ENCODE measurements around the gene MRPL23.

MRPL23 gene

GRCh38 chr11:1909524-1909923 is 37.6 kb upstream of the MRPL23 start:
- in situ Hi-C loops (cut with MboI; ENCODE audit: low pct_unique_long_range_greater_than_20kb, low sequenced_read_pairs, unreplicated experiment): no loop called here
- TF ChIP-seq, protein P1, sequence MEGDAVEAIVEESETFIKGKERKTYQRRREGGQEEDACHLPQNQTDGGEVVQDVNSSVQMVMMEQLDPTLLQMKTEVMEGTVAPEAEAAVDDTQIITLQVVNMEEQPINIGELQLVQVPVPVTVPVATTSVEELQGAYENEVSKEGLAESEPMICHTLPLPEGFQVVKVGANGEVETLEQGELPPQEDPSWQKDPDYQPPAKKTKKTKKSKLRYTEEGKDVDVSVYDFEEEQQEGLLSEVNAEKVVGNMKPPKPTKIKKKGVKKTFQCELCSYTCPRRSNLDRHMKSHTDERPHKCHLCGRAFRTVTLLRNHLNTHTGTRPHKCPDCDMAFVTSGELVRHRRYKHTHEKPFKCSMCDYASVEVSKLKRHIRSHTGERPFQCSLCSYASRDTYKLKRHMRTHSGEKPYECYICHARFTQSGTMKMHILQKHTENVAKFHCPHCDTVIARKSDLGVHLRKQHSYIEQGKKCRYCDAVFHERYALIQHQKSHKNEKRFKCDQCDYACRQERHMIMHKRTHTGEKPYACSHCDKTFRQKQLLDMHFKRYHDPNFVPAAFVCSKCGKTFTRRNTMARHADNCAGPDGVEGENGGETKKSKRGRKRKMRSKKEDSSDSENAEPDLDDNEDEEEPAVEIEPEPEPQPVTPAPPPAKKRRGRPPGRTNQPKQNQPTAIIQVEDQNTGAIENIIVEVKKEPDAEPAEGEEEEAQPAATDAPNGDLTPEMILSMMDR (IDR thresholded peaks at IDR 0.05; ENCODE audit: extremely low read depth, insufficient read depth, missing control alignments): no peak
- DNase-seq (ENCODE audit: low spot score): no peak

DNA sequence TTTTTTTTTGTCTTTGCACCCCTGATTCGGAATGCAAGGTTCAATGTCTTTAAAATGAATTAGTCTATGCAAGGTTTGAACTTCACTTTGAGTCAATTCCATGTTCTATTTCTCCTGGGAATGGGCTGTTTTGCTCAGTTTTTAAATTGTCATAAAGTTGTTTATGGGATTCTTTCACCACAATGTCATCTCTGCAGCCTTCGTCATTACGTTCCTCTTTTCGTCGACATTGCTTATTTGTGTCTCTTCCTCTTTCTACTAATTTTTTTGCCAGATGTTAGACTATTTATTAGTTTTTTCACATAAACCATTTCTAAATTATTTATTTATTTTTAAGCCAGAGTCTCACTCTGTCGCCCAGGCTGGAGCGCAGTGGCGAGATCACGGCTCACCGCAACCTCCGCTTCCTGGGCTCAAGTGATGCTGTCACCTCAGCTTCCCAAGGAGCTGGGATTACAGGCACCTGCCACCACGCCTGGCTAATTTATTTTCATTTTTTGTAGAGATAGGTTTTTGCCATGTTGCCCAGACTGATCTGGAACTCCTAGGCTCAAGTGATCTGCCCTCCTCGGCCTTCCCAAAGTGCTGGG is 34.7 kb upstream of the MRPL23 start:
- in situ Hi-C loops (cut with MboI; ENCODE audit: low pct_unique_long_range_greater_than_20kb, low sequenced_read_pairs, unreplicated experiment): no loop called here
- DNase-seq (ENCODE audit: low spot score): no peak
- TF ChIP-seq, protein P1 (IDR thresholded peaks at IDR 0.05; ENCODE audit: extremely low read depth, insufficient read depth, missing control alignments): no peak

- TF ChIP-seq, protein P1 (IDR thresholded peaks at IDR 0.05; ENCODE audit: extremely low read depth, insufficient read depth, missing control alignments): no peak
- in situ Hi-C loops (cut with MboI; ENCODE audit: low pct_unique_long_range_greater_than_20kb, low sequenced_read_pairs, unreplicated experiment): no loop called here
- DNase-seq (ENCODE audit: low spot score): peak; percentile 11
Measured at GRCh38 chr11:1913271-1914060, 33.7 kb upstream of the MRPL23 start.

GRCh38 chr11:1915795-1916131 is 31.4 kb upstream of the MRPL23 start:
- in situ Hi-C loops (cut with MboI; ENCODE audit: low pct_unique_long_range_greater_than_20kb, low sequenced_read_pairs, unreplicated experiment): no loop called here
- TF ChIP-seq, protein P1 (IDR thresholded peaks at IDR 0.05; ENCODE audit: extremely low read depth, insufficient read depth, missing control alignments): no peak
- DNase-seq (ENCODE audit: low spot score): no peak

DNA sequence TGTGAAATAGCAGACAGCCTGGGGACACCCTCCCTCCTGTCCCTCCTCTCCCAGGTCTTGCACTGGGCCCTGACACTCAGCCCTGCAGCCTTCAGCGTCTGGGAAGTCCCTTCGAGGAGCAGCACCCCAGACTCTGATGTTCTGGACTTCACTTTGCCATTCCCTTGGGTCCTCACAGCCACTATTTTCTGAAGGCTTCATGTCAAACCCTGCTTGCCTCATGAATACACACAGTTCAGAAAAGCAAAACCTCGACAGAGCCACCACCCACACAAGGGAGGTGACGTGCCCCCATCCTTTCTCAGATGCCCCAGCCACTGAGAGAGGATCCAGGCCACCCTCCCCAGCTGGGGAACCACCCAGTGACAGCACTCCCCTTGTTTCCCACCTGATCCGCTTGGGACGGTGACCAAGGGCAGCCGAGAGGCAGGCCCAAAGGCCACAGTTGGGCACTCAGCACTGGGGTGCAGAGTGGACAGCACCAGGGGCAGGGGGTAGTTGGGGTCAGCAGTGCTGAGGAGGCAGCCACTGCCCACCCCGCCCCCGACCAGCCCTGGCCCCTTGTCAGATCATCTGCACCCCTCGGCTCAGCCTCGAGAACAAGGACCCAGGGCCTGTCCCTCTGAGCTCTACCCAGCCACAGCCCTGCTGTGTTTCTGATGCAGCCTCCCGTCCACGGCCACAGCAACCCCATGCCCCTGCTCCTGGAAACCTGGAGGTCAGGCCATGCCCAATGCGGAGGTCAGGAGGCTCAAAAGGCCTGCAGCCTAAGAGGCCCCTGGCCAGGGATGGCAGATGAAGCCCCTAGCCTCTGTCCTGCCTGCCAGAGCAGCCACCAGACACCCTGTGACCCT is 30.8 kb upstream of the MRPL23 start:
- in situ Hi-C loops (cut with MboI; ENCODE audit: low pct_unique_long_range_greater_than_20kb, low sequenced_read_pairs, unreplicated experiment): no loop called here
- TF ChIP-seq, protein P1 (IDR thresholded peaks at IDR 0.05; ENCODE audit: extremely low read depth, insufficient read depth, missing control alignments): no peak
- peak; percentile 74 for DNase-seq (ENCODE audit: low spot score)

GRCh38 chr11:1916986-1917522 is 30.1 kb upstream of the MRPL23 start:
- in situ Hi-C loops (cut with MboI; ENCODE audit: low pct_unique_long_range_greater_than_20kb, low sequenced_read_pairs, unreplicated experiment): no loop called here
- DNase-seq (ENCODE audit: low spot score): peak; percentile 54
- TF ChIP-seq, protein P1 (IDR thresholded peaks at IDR 0.05; ENCODE audit: extremely low read depth, insufficient read depth, missing control alignments): no peak
